GM19324 (cell line): Measurements from ENCODE around the gene NOXRED1.
A peak's percentile ranks its signal among the peaks of the same experiment; 100 is the strongest.
"Not testable (repeated sequence)": the region's sequence is repeated elsewhere in the genome, so short reads cannot be mapped to it uniquely, and the experiment has no call there.

Experiments used
- ATAC-seq: cut with Tn5 transposase; IDR thresholded peaks from one replicate; pipeline ENCODE4 v1.9.1; 2021; ENCODE audit warnings: mild to moderate bottlenecking, moderate library complexity; ENCODE audit not compliant: unreplicated experiment, low FRiP score

The NOXRED1 gene, protein sequence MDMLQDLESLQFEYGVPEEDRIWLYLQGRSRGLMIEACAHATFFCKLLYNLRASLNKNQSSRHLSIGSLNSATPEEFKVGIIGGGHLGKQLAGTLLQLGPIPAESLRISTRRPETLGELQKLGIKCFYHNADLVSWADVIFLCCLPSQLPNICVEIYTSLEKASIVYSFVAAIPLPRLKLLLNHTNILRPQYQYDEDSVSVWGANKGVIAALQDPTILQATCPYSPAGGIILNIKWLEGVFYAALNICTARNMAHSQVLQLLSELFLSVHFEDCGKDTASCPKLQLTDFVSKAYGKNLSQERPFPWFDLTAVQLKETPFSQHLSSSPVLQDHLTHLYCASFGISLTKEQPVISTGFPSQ

DNA sequence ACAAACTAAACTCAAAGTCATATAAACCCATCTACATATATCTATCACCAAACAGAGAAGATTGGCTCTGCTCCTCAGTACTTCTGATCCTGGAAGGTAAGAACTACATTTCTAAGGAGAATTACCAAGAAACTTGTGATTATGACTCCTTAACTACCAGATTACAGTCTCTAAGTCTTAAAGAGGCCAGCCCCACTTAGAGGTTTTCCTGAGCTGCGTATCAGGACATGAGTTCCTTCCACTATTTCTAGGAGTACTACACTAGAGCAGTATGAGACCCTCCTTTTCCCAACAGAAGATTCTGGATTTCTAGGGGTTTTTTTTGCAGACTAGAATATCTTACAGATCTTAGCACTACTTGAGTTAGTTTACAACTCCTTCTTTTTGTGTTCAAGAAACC, at the start of gene NOXRED1:
Gene NOXRED1 (minus strand): TSS at position 101 of the 400 bp plus-strand sequence. CDS start 634 bp downstream, outside the sequence.
- no peak for ATAC-seq

DNA sequence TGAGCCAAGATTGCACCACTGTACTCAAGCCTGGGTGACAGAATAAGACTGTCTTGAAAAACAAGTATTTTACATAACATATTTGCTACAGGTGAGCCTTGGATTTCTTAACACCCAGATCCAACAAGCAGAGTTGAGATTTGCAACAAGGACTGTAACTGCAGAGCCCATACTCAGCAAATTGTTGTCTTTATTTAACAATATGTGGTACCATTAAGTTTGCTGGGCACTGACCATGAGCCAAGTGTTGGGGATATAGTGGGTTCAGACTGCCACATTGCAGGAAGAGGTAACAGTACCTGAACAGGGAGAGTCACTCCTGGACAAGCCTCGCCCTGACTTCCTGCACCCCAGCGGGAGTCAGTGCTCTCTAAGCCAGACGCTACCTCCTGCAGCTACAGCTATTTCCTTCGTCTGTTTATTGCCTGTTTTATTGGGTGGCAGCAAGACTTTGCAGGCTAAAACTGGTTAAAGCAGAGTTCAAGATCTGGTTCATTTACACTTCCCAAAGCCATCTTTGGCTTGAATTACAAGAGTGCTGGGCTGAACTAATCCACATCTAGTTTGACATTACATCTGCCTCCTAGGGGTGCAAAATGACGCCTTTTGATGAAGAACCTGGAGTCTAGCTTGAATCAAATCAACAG, 47.0 kb upstream of the NOXRED1 start:
- no peak for ATAC-seq

DNA sequence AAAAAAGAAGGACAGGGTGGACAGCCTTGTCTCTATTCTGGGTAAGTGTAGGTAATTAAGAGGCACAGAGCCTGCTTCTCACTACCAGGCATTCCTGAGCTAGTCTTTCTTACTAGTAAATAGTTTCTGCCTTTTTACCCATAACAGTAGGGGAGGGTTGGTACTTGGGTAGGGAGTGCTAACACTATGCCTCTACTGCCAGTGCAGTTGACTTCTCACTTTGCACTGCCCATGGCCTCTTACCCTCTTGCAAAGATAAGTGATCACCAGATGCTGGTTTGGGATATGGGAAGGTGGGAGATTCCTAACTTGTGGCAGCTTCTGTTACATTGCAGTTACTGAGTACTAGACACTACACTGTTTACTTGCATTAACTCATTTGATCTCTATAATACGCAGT, 46.2 kb upstream of the NOXRED1 start:
- no peak for ATAC-seq

DNA sequence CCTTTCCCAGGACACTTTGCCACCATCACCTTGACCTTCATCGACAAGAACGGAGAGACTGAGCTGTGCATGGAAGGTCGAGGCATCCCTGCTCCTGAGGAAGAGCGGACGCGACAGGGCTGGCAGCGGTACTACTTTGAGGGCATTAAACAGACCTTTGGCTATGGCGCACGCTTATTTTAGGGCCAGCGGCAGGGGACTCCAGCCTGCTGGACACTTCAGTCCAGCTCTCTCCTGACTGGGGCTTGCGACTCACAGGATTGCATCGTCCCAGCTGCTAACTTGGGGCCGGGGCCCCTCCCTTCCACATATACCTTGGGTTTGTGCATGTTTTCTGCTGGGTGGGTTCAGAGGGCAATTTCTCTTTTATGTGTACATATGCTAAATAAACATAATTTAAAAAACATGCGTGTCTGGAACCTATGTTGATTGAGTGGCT, 45.8 kb upstream of the NOXRED1 start:
- no peak for ATAC-seq

DNA sequence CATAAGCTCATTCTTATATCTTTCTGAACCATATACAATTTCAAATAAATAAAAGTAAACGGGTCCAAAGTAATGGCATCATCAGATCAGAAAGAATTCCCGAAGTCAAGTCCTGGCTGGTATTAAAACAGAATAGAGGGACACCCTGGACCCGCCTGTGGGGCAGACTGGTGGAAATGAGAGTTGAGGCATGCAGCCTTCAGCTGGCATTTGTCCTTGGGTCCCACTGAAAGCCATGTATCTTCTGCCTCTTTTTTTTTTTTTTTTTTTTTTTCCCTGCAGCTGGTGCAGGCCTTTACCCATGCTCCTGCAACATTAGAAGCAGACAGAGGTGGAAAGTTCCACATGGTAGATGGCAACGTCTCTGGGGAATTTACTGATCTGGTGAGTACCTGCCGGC, 44.5 kb upstream of the NOXRED1 start:
- ATAC-seq = no peak

DNA sequence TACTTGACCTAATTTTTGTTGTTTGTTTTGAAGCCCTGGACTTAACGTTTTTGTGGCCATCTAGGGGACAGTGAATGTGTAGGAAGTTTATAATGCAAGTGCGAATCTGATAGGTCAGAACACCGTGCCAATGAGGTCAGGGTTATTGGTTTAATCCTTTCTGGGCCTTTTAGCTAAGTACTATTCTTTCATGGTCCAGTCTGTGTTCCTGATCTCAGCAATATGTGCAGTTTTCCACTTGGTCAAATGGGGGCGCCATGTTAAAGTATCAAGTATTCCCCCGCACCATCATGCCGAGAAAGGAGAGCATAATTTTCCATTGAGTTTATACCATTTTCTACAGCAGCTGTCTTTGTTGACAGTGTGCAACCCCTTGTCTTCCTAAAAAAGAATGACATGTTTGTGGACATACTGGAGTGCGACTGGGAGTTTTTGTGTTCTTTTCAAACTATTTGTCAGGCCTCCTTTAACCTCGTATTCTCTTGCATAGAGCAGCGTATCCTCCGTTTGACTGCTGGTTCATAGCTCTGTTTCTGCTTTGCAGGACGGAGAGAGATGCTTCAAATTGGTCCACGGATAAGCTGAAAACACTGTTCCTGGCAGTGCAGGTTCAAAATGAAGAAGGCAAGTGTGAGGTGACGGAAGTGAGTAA, 35.9 kb upstream of the NOXRED1 start:
- ATAC-seq = no peak

DNA sequence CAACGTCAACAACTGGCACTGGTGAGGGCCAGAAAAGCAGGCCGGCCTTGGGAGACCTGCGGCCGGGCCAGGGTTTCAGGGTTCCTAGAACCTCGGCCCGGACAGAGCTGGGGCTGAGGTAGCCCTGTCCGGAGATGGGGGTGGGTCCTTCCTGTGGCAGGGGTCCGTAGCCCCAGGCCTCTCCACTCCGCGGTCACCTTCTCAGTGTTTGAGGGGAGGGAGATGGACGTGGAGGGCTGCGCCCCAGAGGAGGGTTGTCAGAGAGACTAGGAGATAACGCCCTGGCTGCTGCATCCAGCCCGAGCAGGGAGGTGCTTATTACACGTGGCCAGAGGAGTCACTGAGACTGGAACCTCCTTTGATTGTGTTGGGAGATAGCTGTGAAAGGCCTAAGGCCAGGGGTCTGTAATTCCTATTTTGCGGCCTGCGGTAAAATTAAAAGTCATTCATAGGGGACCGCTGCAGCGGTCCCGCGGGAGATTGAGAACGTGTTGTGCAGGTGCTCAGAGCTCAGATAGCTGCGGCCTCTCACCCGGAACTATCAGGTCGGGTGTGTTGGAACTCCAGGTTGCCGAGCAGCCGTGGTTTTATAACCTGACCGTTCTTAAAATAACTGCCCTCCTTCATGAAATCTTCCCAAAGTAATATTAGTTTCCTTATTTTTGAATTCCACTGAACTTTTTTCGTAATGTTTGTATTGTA, 35.1 kb upstream of the NOXRED1 start:
- peak; percentile 19 for ATAC-seq

DNA sequence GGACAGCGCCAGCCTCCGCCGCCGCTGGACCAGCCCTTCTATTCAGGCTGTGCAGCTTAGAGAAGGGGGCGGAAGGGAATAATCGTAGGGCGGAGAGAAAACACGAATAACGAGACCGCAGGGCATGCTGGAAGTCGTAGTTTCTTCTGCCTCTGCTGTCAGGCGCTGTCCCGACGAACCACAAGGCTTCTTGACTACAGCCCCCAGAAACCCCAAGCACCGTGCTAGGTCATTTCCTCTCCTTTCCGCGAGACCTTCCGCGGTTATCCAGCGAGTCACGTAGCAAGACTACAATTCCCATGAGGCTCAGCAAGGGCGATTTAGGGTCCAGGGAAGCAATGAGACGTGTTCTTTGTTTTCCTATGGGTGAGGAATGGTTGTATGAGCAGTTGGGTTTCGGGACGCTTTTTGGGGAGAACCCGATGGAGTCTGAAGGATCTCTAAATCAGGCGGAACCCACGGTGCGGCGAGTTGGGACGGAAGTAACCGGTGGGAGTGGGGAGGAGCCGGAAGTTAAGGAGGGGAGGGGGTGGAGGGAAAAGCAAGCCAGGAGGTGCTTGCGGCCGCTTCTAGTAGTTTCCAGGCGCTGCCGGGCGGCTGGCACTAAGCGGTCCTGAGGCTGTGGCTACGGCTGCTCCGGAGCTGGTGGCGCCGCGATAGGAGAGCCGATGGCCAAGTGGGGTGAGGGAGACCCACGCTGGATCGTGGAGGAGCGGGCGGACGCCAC, 34.4 kb upstream of the NOXRED1 start, which contains the start of the genes AHSA1 and VIPAS39:
Gene AHSA1 (plus strand): TSS at position 572 of the 727 bp plus-strand sequence. CDS start 97 bp downstream, at position 669.
Gene VIPAS39 (minus strand): TSS at position 80 of the 727 bp plus-strand sequence. CDS start 3,499 bp downstream, outside the sequence.
- peak; percentile 94 for ATAC-seq

DNA sequence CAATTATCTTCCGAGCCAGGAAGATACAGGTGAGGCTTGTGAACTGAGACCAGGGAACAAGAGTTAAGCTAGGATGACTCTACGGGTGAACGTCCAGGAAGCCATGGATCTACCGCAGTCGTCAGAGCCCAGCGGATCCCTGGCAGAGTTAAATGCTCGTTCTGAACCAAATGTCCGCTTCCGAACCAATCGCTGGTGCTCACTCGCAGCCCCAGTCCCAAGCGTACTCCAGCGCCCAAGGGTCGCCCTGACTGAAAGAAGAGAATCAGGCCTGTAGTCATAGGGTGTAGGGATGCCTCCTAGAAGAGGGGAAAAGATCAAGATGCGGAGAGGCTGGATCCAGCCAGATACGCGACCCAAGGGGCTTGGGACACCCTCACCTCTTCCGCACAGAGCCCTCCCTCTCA, 33.8 kb upstream of the NOXRED1 start:
- no peak for ATAC-seq

DNA sequence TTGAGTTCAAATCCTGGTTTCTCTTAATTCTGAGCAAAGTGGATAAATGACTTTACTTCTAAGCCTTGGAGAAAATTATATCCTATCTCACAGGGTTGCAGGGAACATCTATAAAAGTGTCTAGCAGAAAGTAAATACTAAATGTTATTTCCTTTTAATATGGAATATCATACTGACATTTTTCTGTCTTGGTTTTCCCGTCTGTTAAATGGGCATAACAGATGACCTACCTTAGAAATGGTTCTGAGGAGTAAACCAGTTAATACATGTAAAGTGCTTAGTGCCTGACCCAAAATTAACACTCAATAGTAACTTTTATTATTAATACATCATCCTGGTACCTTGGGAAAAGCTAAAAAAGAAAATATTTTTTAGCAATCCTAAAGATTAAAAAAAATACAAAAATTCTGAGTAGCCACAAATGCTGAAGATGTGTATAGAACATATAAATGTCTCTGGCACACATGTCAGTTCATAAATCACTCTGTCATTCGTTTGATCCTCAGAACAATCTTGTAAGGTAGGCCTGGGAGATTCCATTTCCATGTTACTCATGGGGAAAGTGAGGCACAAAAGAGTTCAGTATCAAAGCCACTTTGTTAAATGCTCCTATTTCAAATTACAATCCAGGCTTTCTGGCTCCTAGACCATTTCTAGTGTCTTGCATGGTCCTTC, 32.8 kb upstream of the NOXRED1 start:
- no peak for ATAC-seq

DNA sequence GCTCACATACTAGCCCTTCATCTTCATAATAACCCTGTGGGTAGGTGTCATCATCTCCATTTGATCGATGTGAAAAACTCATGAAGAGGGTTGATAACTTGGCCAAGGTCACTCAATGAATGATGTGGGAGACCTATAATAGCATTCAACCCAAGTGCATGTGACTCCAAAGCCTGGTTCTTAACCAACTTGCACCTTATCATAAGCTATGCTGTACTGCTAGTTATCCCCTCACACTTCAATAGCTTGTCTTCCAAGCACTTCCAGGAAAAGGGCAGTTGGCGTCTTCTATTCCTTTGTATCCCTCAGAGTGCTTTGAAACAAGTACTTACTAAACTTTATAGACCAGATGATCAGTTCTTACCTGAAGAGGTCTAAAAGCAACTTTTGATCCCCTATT, 18.9 kb upstream of the NOXRED1 start:
- ATAC-seq = no peak

DNA sequence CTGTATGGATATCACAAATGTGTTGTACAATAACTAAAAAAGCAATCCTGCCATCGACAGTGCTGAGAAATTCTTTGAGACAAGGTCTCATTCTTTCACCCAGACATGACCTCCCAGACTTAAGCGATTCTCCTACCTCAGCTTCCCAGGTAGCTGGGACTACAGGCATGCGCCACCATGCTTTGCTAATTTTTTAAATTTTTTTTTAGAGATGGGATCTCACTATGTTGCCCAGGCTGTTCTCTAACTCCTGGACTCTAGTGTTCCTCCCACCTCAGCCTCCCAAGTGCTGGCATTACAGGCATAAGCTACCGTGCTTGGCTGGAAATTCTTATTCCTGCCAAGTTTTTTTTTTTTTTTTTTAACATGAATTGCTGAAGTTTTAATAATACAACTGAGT, 16.5 kb upstream of the NOXRED1 start:
- no peak for ATAC-seq

DNA sequence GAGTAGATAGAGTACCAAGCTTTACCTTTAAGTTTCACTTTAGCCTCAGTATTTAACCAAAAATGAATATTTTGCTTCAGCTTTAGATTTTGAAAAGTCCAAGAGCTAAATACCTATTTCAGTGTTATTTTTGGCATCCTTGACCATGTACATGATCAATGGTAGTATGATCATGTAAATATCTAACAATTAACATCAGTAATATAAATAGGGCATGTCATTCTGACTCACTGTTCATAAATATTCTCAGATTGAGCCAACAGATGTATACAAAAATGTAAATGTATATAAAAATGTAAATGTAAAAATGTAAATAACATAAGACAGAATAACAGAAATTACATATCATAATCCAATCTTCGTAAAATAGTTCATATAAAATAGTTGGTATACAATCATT, 15.3 kb upstream of the NOXRED1 start:
- no peak for ATAC-seq

DNA sequence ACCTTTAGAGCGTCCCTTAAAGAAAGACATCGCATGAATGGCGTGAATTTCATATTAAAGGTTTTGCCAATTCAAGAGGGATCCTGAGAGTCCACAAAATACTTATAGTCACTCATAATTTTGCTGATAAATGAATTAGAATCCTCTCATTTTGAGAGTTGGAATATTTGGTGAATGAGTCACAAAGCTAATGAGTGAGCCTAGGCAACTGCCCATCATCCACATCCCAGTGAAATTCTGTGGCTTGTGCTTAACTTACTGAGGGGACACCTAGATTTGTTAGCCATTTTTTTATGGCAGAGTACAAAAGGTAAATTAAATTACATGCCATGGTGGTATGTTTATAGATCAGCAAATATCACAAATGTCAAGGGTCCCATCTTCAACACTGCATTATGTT, 12.7 kb upstream of the NOXRED1 start:
- no peak for ATAC-seq

DNA sequence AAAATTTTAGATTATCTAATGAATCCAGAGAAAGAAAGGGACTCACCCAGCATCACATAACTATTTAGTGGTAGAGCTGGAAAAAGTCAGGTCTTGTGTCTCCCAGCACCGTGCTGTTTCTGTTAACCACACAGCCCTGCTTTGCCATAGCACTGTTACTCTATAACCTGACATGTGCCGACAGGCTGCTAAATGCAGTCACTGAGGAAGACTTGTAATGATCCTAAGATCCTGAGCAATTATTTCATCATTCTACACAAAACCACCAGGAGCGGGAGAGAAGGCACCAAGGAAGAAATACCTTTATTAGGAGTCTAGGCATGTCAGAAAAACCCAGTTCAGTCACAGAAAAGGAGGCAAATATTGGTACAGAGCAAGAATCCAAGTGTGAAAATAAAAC, 3.1 kb upstream of the NOXRED1 start:
- ATAC-seq = no peak

DNA sequence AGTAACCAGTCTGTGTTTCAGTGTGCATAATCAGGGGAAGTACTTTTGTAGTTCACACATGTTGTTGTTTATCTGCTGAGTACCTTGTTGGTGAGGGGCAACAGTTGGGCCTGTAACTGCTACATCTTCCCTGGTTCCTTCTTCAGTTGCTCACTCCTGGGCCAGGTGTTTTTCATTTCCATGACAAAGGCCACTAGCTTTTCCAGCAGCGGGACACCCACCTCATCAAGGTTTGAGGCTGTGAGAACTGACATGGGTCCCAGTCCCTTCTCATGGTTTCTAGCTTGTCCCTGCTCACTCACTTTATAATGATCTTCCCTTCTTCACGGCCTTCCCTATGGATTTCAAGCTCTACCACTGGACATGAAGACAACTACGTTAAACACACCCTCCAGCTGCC, 1.5 kb upstream of the NOXRED1 start:
- no peak for ATAC-seq

DNA sequence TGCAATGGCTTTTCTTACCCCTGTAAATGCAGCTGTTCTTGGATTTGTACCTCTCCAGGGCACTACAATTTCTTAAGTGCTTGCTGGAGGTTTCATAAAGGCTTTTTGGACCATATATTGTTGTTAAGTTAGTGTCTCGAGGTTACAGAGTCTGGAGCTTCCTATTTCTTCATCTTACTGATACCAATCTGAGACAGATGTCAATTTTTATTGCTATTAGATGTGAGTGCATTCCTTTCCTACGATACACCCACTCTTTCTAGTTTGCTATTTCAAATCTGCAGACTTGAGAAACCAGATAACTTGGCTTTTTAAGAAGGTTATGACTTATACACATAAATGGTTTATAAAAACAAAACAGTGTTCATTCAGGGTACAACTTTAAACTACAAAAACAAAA, 2.1 kb downstream of the NOXRED1 start:
- ATAC-seq = no peak

DNA sequence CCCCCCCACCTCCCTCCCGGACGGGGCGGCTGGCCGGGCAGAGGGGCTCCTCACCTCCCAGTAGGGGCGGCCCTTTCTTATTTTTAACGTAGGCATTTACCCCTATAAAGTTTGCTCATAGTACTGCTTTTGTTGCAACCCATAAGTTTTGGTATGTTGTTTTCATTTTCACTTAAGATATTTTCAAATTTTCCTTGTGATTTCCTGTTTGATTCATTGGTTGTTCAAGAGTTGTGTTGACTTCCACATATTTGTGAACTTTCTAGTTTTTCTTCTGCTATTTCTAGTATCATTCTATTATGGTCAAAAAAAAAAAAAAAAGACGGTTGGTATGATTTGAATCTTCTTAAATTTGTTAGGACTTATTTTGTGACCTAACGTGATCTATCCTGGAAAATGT, 6.5 kb downstream of the NOXRED1 start:
- no peak for ATAC-seq

DNA sequence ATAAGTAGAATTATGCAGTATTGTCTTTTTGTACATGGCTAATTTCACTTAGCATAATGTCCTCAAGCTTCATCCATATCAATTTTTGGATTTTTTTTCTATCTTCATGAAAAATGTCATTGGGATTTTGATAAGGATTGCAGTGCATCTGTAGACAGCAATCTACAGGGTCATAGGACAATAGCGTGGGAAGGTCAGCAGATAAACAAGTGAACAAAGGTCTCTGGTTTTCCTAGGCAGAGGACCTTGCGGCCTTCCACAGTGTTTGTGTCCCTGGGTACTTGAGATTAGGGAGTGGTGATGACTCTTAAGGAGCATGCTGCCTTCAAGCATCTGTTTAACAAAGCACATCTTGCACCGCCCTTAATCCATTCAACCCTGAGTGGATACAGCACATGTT, 7.2 kb downstream of the NOXRED1 start:
- ATAC-seq = not testable (repeated sequence)
